Hematopoietic multipotent progenitor cell (in vitro differentiated cells): ENCODE data around the gene TMEM151A. TPM values are rescaled to one million over a fixed set of nuclear protein-coding genes. Genes with fewer than 3 reads are reported as not detected.
A peak's percentile ranks its signal among the peaks of the same experiment; 100 is the strongest.
"Not testable (repeated sequence)": the region's sequence is repeated elsewhere in the genome, so short reads cannot be mapped to it uniquely, and the experiment has no call there.

ENCODE experiments used
- DNase-seq, 3 donors: peaks; one replicate each; pipeline ENCODE4 v3.0.0-alpha.2; 2011 to 2015; ENCODE audit warnings: low read depth in 2 of 3, low spot score in 2 of 3
- total RNA-seq: library from RNA; depleted of rRNA; stranded (reverse); fragments of >200 nt; gene quantifications from one replicate; pipeline ENCODE4 v1.2.3, GENCODE V29; 2012

Gene TMEM151A
- total RNA-seq, 1 donor: 0.27 TPM

DNA sequence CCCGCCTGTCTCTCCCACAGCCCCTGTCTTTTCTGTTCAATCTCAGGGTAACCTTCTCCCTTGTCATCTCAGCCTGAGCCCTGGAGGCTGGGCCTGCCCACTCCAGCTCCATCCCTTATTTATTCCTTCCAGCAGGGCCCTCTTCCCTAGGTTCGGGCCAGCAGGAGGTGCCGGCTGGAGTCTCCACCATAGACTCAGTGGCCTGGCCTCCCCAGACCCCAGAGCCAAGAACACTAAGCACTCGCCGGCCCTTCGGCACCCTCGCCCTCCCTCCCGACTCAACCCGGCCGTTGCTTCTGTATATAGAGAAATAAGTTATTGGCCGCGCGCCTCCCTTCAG, 24.7 kb upstream of the TMEM151A start:
- DNase-seq: no peak

DNA sequence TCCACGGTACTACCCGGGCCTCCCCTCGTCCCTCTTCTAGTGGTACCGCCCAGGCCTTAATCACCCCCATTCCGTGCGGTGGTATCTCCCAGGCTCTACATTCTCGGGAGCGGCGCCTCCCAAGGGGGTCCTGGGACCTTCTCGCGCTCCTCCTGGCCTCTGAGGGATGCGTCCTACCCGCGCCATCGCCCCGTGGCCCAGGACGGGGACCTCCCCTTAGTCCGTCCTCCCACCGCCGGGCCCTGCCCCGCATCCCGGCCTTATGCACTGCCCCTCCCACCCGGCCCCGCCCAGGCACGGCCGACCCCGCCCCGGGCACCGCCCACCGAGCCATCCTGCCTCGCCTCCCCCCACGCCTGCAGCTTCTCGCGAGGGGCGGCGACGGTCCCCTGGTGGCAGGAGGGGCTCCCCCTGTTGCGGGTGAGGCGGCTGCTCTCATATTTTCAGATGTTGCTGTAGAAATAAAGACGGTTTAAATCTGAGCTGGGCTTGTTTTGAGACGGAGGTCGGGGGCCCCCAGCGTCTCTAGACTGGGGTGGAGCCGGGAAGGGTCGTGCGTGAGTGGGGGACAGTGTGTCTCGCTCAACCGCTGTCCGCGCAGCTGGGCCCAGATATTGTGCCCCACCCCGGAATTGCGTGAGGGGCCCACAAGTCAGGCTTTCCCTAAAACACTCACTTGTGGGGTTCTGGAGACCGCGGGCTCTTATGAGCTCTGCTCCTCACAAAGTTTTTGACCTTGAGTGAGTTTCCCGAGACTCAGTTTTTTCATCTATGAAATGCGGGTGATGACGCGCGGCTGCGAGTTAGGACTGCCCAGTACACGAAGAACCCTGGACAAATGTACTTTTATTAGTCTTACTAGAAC, 24.1 kb upstream of the TMEM151A start:
- peak; percentile 75 to 92 (median 89) for DNase-seq

- DNase-seq: peak; percentile 99 to 100 (median 99)
These were observed 23.3 kb upstream of the TMEM151A start, which contains the start of gene RAB1B for GRCh38 chr11:66268244-66268951. Gene RAB1B (plus strand): TSS chr11:66268639. CDS start chr11:66268680, 41 bp downstream.

DNA sequence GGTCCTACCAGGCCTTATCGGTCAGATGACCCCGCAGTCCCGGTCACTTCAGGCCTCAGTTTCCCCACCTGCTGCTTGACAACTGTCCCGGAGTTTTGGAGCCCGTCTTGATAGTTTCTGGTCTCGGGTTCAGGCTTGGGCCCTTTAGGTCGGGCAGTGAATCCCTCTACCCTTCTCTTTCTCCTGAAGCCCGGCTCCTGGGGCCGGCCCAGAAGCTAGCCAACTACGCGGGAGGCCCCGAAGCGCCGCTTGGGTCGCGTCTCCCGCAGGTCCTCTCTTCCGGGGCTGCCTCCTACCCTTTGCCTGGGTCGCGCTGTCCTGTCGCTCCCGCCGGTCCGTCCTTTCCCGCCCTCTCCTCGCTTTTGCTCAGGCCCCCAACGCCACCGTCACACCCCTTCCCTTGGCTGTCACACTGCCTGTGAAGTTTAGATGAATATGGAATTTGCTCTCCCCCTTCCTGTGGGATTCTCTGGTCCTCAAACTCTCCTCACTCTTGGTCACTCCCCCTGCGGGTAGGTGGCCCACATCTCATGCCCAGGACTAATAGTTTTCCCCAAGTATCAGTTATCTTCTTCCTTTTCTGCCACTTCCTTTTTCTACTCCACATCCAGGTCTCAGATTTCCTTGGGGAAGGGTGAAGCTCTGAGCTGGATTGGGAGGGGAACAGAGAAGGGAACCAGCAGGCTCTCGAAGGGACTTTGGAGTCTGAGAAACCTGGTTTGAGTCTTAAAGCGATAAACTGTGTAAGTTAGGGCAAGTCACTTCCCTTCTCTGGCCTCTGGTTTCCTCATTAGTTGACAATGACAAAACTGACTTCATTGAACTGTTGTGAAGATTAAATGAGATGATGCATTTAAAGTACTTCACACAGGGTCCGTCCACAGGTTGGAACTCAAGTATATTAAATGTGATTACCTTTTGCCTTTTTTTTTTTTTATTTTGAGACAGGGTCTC, 22.5 kb upstream of the TMEM151A start:
- DNase-seq: peak in 1 of 3 donors; percentile 54

DNA sequence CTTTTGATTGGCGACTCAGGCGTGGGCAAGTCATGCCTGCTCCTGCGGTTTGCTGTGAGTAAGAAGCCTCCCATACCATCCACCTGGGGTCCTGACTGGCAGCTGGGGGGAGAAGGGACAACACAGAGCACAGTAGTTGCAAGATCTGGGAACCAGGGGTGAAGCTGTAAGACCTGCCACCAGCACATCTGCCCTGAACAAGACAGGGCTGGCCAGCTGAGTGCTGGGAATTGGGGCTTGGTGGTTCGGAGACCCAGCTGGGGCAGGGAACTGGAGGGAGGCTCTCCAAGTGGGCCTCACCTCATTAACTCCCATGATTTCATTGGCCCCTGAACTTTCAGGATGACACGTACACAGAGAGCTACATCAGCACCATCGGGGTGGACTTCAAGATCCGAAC, 19.9 kb upstream of the TMEM151A start:
- no peak for DNase-seq

- no peak for DNase-seq
These were observed 19.1 kb upstream of the TMEM151A start for GRCh38 chr11:66272596-66272995.

- DNase-seq: no peak
These were observed 17.5 kb upstream of the TMEM151A start for GRCh38 chr11:66274219-66274618.

DNA sequence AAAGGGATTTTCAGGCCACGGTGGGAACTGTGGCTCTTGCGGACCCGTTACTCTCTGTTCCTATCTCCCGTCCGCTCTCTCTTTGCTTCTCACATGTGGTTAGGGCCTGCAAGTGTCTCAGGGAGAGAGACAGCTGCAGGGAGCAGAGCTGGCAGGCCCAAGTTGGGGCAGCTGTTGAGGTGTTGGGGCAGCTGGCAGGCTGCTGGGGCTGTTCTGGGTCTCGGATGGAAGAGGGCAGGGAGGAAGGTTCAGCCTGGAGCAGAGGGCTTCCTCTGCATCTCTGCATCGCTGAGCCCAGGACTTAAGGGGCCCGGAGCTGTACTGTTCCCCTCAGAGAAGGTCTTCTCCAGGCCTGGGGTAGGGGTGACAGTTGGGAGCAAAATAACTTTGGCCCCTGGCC, 16.3 kb upstream of the TMEM151A start:
- DNase-seq: no peak

DNA sequence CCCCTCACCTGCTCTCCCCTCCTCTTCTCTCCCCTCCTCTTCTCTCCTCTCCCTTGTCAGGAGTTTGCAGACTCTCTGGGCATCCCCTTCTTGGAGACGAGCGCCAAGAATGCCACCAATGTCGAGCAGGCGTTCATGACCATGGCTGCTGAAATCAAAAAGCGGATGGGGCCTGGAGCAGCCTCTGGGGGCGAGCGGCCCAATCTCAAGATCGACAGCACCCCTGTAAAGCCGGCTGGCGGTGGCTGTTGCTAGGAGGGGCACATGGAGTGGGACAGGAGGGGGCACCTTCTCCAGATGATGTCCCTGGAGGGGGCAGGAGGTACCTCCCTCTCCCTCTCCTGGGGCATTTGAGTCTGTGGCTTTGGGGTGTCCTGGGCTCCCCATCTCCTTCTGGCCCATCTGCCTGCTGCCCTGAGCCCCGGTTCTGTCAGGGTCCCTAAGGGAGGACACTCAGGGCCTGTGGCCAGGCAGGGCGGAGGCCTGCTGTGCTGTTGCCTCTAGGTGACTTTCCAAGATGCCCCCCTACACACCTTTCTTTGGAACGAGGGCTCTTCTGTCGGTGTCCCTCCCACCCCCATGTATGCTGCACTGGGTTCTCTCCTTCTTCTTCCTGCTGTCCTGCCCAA, 15.6 kb upstream of the TMEM151A start:
- DNase-seq: no peak

DNA sequence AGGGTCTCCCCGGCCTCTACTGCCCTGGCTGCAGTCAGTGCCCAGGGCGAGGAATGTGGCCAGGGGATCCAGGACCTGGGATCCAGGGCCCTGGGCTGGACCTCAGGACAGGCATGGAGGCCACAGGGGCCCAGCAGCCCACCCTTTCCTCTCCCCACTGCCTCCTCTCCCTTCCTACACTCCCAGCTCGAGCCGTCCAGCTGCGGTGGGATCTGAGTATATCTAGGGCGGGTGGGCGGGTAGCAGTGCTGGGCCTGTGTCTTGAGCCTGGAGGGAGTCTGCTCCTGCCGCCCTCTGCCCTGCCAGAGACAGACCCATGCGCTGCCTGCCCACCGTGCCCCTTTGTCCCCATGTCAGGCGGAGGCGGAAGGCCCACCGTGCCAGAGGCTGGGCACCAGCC, 15.1 kb upstream of the TMEM151A start:
- not testable (repeated sequence) for DNase-seq

- DNase-seq: not testable (repeated sequence)
These were observed 14.6 kb upstream of the TMEM151A start for GRCh38 chr11:66277064-66277463.

- peak in 1 of 3 donors; percentile 47 for DNase-seq
These were observed 14.0 kb upstream of the TMEM151A start, which contains the start of gene CNIH2 for GRCh38 chr11:66277471-66278362. Gene CNIH2 (plus strand): TSS chr11:66278175. CDS start chr11:66278457, 282 bp downstream.

- DNase-seq: no peak
These were observed 13.2 kb upstream of the TMEM151A start for GRCh38 chr11:66278363-66279091.

DNA sequence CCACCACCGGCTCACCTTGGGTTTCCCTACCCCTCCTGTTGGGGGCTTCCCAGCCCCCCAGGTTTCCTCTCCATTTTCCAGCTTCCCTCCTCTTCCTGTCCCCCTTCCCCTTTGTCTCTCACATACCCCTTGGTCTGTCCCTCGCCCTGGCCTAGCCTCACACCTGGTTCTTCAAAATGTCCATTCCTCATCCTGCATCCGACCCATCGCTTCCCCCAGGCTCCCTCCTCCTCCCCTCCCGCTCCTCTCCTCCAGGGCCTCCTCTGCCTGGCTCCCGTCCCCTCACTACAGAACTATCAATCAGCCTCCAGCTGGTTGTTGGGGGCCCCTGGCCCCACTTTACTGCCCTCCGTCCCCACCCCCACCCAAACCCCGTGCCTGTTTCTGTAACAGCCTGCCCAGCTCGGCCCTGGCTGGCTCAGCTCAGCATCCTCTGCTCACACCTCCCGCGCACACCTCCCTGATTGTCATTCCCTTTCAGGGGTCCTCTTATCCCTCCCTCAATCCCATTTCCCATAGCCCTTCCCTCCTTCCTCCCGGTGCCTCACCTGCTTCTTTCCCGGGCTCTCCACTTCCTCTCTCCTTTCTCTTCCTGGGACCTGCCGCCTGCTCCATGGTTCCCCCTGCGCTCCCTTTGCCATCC, 12.5 kb upstream of the TMEM151A start:
- no peak for DNase-seq

- no peak for DNase-seq
These were observed 11.3 kb upstream of the TMEM151A start for GRCh38 chr11:66280428-66280827.

DNA sequence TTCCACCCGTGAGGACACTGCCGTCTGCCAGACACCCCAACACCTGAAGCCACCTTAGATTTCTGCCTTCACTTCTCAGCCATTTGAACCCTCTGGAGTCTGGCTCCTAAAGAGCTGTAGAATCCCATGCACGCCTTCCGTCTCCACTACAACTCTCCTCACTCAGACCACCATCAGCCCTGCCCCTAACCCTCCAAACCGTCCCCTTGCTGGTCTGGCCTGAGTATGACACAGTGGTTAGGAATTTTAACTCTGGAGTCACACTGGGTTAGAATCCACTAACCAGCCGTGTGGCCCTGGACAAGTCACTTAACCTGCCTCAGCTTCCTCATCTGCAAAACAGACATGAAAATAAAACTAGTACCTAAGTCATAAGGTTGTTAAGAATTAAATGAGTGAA, 10.7 kb upstream of the TMEM151A start:
- no peak for DNase-seq

- no peak for DNase-seq
These were observed 9.8 kb upstream of the TMEM151A start for GRCh38 chr11:66281776-66282467.
